ENCODE measurements around the gene ALG9.
"Not testable (repeated sequence)": the region's sequence is repeated elsewhere in the genome, so short reads cannot be mapped to it uniquely, and the experiment has no call there.

The ALG9 gene

DNA sequence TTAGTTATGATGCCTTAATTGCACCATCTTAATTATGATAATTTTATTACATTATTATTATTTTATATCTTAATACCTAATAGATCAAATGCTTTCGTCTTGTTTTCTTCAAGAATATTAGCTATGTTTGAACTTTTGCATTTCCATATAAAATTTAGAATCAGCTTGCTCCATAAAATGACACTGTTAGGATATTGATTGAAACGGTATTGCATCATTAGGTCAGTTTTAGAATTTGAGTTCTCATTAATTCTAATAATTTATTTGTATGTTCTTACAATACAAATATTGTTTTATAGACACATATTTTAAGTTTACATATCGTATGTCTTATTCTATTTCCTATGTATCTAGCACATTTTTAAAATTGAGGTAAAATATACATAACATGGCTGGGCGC lies 14.7 kb upstream of the ALG9 start (continued):
- TF ChIP-seq, protein P1, sequence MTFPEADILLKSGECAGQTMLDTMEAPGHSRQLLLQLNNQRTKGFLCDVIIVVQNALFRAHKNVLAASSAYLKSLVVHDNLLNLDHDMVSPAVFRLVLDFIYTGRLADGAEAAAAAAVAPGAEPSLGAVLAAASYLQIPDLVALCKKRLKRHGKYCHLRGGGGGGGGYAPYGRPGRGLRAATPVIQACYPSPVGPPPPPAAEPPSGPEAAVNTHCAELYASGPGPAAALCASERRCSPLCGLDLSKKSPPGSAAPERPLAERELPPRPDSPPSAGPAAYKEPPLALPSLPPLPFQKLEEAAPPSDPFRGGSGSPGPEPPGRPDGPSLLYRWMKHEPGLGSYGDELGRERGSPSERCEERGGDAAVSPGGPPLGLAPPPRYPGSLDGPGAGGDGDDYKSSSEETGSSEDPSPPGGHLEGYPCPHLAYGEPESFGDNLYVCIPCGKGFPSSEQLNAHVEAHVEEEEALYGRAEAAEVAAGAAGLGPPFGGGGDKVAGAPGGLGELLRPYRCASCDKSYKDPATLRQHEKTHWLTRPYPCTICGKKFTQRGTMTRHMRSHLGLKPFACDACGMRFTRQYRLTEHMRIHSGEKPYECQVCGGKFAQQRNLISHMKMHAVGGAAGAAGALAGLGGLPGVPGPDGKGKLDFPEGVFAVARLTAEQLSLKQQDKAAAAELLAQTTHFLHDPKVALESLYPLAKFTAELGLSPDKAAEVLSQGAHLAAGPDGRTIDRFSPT (tag by site-specific recombination; IDR thresholded peaks at IDR 0.05), result no peak

DNA sequence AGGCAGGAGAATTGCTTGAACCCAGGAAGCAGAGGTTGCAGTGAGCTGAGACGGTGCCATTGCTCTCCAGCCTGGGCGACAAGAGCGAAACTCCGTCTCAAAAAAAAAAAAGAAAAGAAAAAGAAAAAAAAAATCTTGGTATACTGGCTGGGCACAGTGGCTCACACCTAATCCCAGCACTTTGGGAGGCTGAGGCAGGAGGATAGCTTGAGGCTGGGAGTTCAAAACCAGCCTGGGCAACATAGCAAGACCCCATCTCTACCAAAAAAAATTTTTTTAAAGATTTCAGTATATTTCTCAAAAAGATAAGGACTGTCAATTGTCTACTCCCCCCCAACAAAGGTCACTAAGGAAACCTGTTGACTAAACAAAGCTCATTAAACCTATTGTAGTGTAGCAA lies 13.7 kb upstream of the ALG9 start:
- POLR2A ChIA-PET; H3K4me1 ChIP-seq (ENCODE audit: control insufficient read depth, insufficient read depth, low read length); H3K4me3 ChIP-seq (ENCODE audit: low read depth, low read length); H3K9me3 ChIP-seq (ENCODE audit: control insufficient read depth, insufficient read depth, low read depth, low read length); H3K36me3 ChIP-seq (ENCODE audit: control insufficient read depth in 2 of 2, insufficient read depth in 1 of 2, low read length in 2 of 2); H3K27ac ChIP-seq (ENCODE audit: extremely low read depth, low read depth, low read length): not testable (repeated sequence)
- CTCF ChIA-PET, result interaction anchor here (0.8 to 1.5 kb wide), 2 partner anchors 13 to 97 kb away, joined by 3 read pairs; no protein-coding TSS in a partner anchor

GRCh38 chr11:111882202-111882601 lies 10.8 kb upstream of the ALG9 start:
- CTCF ChIA-PET, result interaction anchor here (1.7 kb wide), 1 partner anchor 100 kb away, joined by 10 read pairs; no protein-coding TSS in a partner anchor
- Histone ChIP-seq H3K27ac (ENCODE audit: extremely low read depth, low read depth, low read length) (no peak overlapping the region), H3K4me3 (ENCODE audit: low read depth, low read length) (no peak overlapping the region), H3K36me3 (ENCODE audit: control insufficient read depth in 2 of 2, insufficient read depth in 1 of 2, low read length in 2 of 2) (no peaks in the 10 kb centered on the region), H3K4me1 (ENCODE audit: control insufficient read depth, insufficient read depth, low read length) (no peaks in the 10 kb centered on the region), H3K9me3 (ENCODE audit: control insufficient read depth, insufficient read depth, low read depth, low read length) (no peaks in the 10 kb centered on the region)
- POLR2A ChIA-PET, result interaction anchor here (1.0 to 1.7 kb wide), 3 partner anchors 28 to 45 kb away, joined by 3 to 4 read pairs (median 3); partner anchors contain the start of gene C11orf52
- TF ChIP-seq, protein P1 (tag by site-specific recombination; IDR thresholded peaks at IDR 0.05), result no peak
- TF ChIP-seq ZNF19 (tag by site-specific recombination; IDR thresholded peaks at IDR 0.05; ENCODE audit: low read depth), result no peak
- no peak for TF ChIP-seq MZF1 (tag by site-specific recombination; IDR thresholded peaks at IDR 0.05; ENCODE audit: borderline replicate concordance)
- no peak for TF ChIP-seq YY2 (tag by site-specific recombination; IDR thresholded peaks at IDR 0.05)
- no peak for TF ChIP-seq ZNF157 (tag by site-specific recombination; IDR thresholded peaks at IDR 0.05)
- no peak for TF ChIP-seq SP7 (tag by site-specific recombination; IDR thresholded peaks at IDR 0.05)
- TF ChIP-seq ZNF239 (tag by site-specific recombination; IDR thresholded peaks at IDR 0.05), result no peak
- TF ChIP-seq RBAK (tag by site-specific recombination; IDR thresholded peaks at IDR 0.05), result no peak
- TF ChIP-seq ZNF776 (tag by site-specific recombination; IDR thresholded peaks at IDR 0.05; ENCODE audit: borderline replicate concordance), result no peak
- no peak for TF ChIP-seq KLF7 (tag by site-specific recombination; IDR thresholded peaks at IDR 0.05; ENCODE audit: borderline replicate concordance)
- TF ChIP-seq ZNF335 (tag by site-specific recombination; conservative IDR thresholded peaks at IDR 0.05), result no peak
- TF ChIP-seq ZNF555 (tag by site-specific recombination; conservative IDR thresholded peaks at IDR 0.05), result no peak

- no peaks in the 10 kb centered on the region for H3K4me1 ChIP-seq (ENCODE audit: control insufficient read depth, insufficient read depth, low read length)
- H3K9me3 ChIP-seq (ENCODE audit: control insufficient read depth, insufficient read depth, low read depth, low read length), result no peaks in the 10 kb centered on the region
- peak overlapping the region; percentile 65 for H3K4me3 ChIP-seq (ENCODE audit: low read depth, low read length)
- peak overlapping the region; percentile 52 for H3K27ac ChIP-seq (ENCODE audit: extremely low read depth, low read depth, low read length)
- ChIA-PET POLR2A (interaction anchor here (0.9 kb wide), 1 partner anchor 47 kb away, joined by 4 read pairs; no protein-coding TSS in a partner anchor), CTCF (interaction anchor here (0.9 to 1.4 kb wide), 2 partner anchors 8 to 52 kb away, joined by 3 to 10 read pairs; partner anchors contain the start of gene ALG9)
- peaks cover 0 to 16% of the 10 kb centered on the region in 2 experiments; a peak in 1 of 3 replicates for H3K36me3 ChIP-seq (ENCODE audit: control insufficient read depth in 2 of 2, insufficient read depth in 1 of 2, low read length in 2 of 2)
- TF ChIP-seq, protein P2, sequence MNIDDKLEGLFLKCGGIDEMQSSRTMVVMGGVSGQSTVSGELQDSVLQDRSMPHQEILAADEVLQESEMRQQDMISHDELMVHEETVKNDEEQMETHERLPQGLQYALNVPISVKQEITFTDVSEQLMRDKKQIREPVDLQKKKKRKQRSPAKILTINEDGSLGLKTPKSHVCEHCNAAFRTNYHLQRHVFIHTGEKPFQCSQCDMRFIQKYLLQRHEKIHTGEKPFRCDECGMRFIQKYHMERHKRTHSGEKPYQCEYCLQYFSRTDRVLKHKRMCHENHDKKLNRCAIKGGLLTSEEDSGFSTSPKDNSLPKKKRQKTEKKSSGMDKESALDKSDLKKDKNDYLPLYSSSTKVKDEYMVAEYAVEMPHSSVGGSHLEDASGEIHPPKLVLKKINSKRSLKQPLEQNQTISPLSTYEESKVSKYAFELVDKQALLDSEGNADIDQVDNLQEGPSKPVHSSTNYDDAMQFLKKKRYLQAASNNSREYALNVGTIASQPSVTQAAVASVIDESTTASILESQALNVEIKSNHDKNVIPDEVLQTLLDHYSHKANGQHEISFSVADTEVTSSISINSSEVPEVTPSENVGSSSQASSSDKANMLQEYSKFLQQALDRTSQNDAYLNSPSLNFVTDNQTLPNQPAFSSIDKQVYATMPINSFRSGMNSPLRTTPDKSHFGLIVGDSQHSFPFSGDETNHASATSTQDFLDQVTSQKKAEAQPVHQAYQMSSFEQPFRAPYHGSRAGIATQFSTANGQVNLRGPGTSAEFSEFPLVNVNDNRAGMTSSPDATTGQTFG (tag by site-specific recombination; IDR thresholded peaks at IDR 0.05; ENCODE audit: borderline replicate concordance), result no peak
- TF ChIP-seq ZNF10 (tag by site-specific recombination; IDR thresholded peaks at IDR 0.05), result no peak
- no peak for TF ChIP-seq ZBTB7A (tag by site-specific recombination; IDR thresholded peaks at IDR 0.05; ENCODE audit: low read depth)
- no peak for TF ChIP-seq ZIC2 (tag by site-specific recombination; IDR thresholded peaks at IDR 0.05)
- no peak for TF ChIP-seq CTCF (tag by site-specific recombination; IDR thresholded peaks at IDR 0.05)
- no peak for TF ChIP-seq ZNF140 (tag by site-specific recombination; IDR thresholded peaks at IDR 0.05)
- TF ChIP-seq ZNF211 (tag by site-specific recombination; IDR thresholded peaks at IDR 0.05; ENCODE audit: low read depth), result no peak
- TF ChIP-seq, protein P3, sequence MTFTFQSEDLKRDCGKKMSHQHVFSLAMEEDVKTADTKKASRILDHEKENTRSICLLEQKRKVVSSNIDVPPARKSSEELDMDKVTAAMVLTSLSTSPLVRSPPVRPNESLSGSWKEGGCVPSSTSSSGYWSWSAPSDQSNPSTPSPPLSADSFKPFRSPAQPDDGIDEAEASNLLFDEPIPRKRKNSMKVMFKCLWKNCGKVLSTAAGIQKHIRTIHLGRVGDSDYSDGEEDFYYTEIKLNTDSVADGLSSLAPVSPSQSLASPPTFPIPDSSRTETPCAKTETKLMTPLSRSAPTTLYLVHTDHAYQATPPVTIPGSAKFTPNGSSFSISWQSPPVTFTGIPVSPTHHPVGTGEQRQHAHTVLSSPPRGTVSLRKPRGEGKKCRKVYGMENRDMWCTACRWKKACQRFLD (tag by site-specific recombination; IDR thresholded peaks at IDR 0.05), result no peak
Observed at GRCh38 chr11:111879637-111879960, 8.2 kb upstream of the ALG9 start.

Measured in HEK293 (cell line).